Endothelial cell (in vitro differentiated cells): ENCODE results near the gene TBC1D14. TPM values are rescaled to one million over a fixed set of nuclear protein-coding genes. Genes with fewer than 3 reads are reported as not detected.
"Not testable (repeated sequence)": the region's sequence is repeated elsewhere in the genome, so short reads cannot be mapped to it uniquely, and the experiment has no call there.

Experiments used
- DNase-seq: peaks from one replicate; pipeline ENCODE4 v3.0.0; 2021; ENCODE audit warnings: low spot score
- H3K27ac Mint-ChIP-seq: one replicate; pipeline ENCODE4 v1.8.0; 2021; ENCODE audit warnings: mixed read lengths, inconsistent platforms; ENCODE audit not compliant: unreplicated experiment
- H3K27me3 Mint-ChIP-seq: one replicate; pipeline ENCODE4 v1.8.0; 2021; ENCODE audit warnings: mild to moderate bottlenecking, moderate library complexity, mixed read lengths, inconsistent platforms; ENCODE audit not compliant: unreplicated experiment
- H3K36me3 Mint-ChIP-seq: one replicate; pipeline ENCODE4 v1.8.0; 2021; ENCODE audit warnings: mild to moderate bottlenecking, low read depth, mixed read lengths, inconsistent platforms; ENCODE audit not compliant: unreplicated experiment
- H3K4me1 Mint-ChIP-seq: one replicate; pipeline ENCODE4 v1.8.0; 2021; ENCODE audit warnings: mild to moderate bottlenecking, mixed read lengths, inconsistent platforms; ENCODE audit not compliant: unreplicated experiment
- H3K4me3 Mint-ChIP-seq: one replicate; pipeline ENCODE4 v1.8.0; 2021; ENCODE audit warnings: mild to moderate bottlenecking, mixed read lengths, inconsistent platforms; ENCODE audit not compliant: unreplicated experiment
- H3K9me3 Mint-ChIP-seq: one replicate; pipeline ENCODE4 v1.8.0; 2021; ENCODE audit warnings: mixed read lengths, inconsistent platforms; ENCODE audit not compliant: unreplicated experiment
- total RNA-seq: library from RNA; stranded (reverse); fragmentation: NEBNext Ultra II Directional; extraction: Animal tissue kit (Norgen Biotek cat#: 25700); gene quantifications from one replicate; pipeline ENCODE4 v1.2.1, GENCODE V29; 2021; ENCODE audit not compliant: unreplicated experiment
- TF ChIP-seq, protein P1 (sequence below): fragments of 200-600 bp; sonication (generic); IDR thresholded peaks from one replicate; pipeline ENCODE4 v1.5.0; 2021; ENCODE audit warnings: antibody characterized with exemption; ENCODE audit not compliant: unreplicated experiment

TBC1D14 gene
- total RNA-seq, 1 donor from 2014 or later = 33.0 TPM

DNA sequence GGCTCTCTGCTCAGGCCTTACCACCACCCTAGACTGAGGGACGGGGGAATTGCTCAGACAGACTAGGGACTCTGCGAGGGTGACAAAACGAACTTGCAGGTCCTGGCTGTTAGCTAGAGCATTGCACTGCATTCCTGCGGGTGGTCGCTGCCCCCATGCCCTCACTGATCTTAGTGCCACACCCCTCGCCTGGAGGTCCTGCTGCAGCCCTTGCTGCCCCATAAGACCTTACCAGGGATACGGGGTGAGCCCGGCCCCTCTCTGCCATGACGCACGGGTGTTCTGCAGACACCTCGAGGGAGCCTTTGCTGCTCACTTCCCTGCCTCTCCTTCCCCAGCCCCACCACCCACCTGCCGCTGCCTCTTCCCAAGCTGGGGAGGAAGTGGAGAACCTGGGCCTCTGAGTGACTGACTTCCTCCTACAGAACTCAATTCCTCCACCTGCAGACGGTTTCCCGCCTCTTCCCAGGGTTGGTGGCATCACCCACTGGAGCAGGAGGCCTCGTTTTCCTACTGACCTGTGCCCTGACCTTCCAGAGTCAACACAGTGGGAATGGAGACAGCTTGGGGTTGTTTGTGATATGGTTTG, 19.8 kb upstream of the TBC1D14 start:
- peaks cover 3% of the 10 kb centered on the region for H3K27me3 Mint-ChIP-seq
- H3K27ac Mint-ChIP-seq = no peak overlapping the region
- DNase-seq = no peak
- peaks cover 4% of the 10 kb centered on the region for H3K36me3 Mint-ChIP-seq
- TF ChIP-seq, protein P1, sequence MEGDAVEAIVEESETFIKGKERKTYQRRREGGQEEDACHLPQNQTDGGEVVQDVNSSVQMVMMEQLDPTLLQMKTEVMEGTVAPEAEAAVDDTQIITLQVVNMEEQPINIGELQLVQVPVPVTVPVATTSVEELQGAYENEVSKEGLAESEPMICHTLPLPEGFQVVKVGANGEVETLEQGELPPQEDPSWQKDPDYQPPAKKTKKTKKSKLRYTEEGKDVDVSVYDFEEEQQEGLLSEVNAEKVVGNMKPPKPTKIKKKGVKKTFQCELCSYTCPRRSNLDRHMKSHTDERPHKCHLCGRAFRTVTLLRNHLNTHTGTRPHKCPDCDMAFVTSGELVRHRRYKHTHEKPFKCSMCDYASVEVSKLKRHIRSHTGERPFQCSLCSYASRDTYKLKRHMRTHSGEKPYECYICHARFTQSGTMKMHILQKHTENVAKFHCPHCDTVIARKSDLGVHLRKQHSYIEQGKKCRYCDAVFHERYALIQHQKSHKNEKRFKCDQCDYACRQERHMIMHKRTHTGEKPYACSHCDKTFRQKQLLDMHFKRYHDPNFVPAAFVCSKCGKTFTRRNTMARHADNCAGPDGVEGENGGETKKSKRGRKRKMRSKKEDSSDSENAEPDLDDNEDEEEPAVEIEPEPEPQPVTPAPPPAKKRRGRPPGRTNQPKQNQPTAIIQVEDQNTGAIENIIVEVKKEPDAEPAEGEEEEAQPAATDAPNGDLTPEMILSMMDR = no peak
- H3K9me3 Mint-ChIP-seq = no peaks in the 10 kb centered on the region
- H3K4me3 Mint-ChIP-seq = no peak overlapping the region
- peaks cover 3% of the 10 kb centered on the region for H3K4me1 Mint-ChIP-seq

DNA sequence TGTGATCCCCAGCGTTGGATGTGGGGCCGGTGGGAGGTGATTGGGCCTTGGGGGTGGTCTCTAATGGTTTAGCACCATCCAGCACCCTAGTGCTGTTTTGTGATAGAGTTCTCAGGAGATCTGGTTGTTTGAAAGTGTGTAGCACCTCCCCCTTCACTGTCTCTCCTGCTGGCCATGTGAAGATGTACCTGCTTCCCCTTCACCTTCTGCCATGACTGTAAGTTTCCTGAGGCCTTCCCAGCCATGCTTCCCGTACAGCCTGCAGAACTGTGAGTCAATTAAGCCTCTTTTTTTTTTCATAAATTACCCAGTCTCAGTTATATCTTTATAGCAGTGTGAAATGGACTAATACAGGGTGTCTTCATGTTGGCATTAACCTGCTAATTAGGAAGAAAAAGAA, 19.3 kb upstream of the TBC1D14 start:
- Mint-ChIP-seq H3K36me3 (peaks cover 4% of the 10 kb centered on the region), H3K4me3 (no peak overlapping the region), H3K9me3 (no peaks in the 10 kb centered on the region), H3K4me1 (peaks cover under 1% of the 10 kb centered on the region), H3K27me3 (peaks cover 5% of the 10 kb centered on the region), H3K27ac (no peak overlapping the region)
- TF ChIP-seq, protein P1 = no peak
- DNase-seq = no peak

GRCh38 chr4:6890971-6891370, 18.7 kb upstream of the TBC1D14 start:
- not testable (repeated sequence) for H3K27me3 Mint-ChIP-seq, H3K27ac Mint-ChIP-seq, H3K4me1 Mint-ChIP-seq, H3K4me3 Mint-ChIP-seq, H3K9me3 Mint-ChIP-seq, DNase-seq, H3K36me3 Mint-ChIP-seq

DNA sequence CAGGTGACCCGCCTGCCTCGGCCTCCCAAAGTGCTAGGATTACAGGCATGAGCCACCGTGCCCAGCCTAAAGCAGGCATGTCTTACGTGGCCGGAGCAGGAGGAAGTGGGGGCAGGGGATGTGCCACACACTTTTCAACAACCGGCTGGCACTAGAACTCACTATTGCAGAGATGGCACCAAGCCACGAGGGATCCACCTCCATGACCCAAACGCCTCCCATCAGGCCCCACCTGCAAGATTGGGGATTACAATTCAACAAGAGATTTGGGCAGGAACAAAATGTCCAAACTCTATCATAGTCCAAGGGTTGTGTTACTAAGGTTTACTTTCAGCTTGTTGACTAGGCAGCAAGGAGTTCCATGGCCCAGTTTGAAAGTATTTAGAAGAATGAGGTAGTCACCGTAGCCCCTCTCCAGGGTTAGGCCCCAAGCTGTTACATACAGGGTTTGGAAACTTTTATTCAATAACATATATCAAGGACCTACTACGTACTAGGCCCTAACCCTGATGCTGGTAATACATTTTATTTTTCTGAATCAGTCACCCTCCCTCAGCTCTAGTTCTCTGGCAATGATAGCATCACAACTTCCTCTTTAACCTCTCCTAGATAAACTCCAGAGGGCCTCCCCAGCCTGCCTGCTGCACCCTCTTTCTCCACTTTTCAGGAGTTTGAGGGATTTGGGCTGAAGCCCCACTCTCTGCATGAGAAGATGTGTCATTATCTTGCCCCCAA, 18.0 kb upstream of the TBC1D14 start:
- TF ChIP-seq, protein P1 = no peak
- H3K4me1 Mint-ChIP-seq = no peaks in the 10 kb centered on the region
- H3K36me3 Mint-ChIP-seq = peaks cover 4% of the 10 kb centered on the region
- no peak for DNase-seq
- no peaks in the 10 kb centered on the region for H3K9me3 Mint-ChIP-seq
- no peak overlapping the region for H3K4me3 Mint-ChIP-seq
- no peak overlapping the region for H3K27ac Mint-ChIP-seq
- H3K27me3 Mint-ChIP-seq = peaks cover 5% of the 10 kb centered on the region

DNA sequence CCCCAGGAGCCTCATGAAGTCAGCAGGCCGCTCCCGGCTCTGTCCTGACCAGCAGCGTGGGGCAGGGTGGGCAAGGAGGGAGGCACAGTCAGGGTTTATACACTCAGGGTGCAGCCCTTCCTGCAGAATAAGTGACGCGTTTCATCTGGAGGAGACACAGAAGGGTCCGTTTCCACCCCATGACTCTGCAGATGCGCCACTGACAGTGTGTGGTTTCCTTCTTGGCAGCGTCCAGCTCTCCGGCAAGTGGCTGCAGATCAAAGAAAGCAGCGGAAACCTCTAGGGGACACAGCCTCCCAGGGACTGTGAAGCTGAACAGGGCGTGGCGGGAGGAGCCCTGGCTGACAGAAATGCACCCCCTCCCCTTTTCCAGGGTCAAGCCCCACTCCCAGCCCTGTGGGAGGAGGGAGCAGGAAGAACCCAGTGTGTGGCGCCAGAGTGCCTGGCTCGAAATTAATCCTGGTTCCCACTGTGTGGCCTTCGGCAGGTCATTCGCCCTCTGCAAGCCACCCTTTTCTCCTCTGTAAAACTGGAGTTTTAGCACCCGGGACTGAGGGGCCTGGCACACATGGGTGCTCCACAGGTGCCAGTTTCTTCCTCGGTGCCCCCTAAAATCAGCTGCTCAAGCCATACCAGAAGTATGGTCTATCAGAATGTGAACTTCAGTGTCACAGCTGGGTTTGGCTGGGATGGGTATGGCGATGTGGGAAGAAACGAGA, 17.3 kb upstream of the TBC1D14 start:
- Mint-ChIP-seq H3K27ac (no peak overlapping the region), H3K27me3 (peaks cover 5% of the 10 kb centered on the region), H3K36me3 (peaks cover 4% of the 10 kb centered on the region), H3K4me1 (no peaks in the 10 kb centered on the region), H3K9me3 (no peaks in the 10 kb centered on the region), H3K4me3 (no peak overlapping the region)
- TF ChIP-seq, protein P1 = no peak
- no peak for DNase-seq
